ENCODE data around the gene HOXC9.

Gene HOXC9

GRCh38 chr12:53976172-53976822 lies 23.7 kb upstream of the HOXC9 start:
- DNase-seq (ENCODE audit: low read depth), result no peak

- DNase-seq (ENCODE audit: low read depth), result no peak
Observed at GRCh38 chr12:53976823-53977595, 23.0 kb upstream of the HOXC9 start.

GRCh38 chr12:53977596-53978445 lies 22.1 kb upstream of the HOXC9 start:
- no peak for DNase-seq (ENCODE audit: low read depth)

GRCh38 chr12:53978477-53979356 lies 21.2 kb upstream of the HOXC9 start:
- no peak for DNase-seq (ENCODE audit: low read depth)

GRCh38 chr12:53980104-53980801 lies 19.7 kb upstream of the HOXC9 start:
- no peak for DNase-seq (ENCODE audit: low read depth)

- DNase-seq (ENCODE audit: low read depth), result no peak
Observed at GRCh38 chr12:53980802-53981496, 19.0 kb upstream of the HOXC9 start.

GRCh38 chr12:53981634-53982565 lies 18.1 kb upstream of the HOXC9 start:
- no peak for DNase-seq (ENCODE audit: low read depth)

- no peak for DNase-seq (ENCODE audit: low read depth)
Observed at GRCh38 chr12:53982648-53983567, 17.1 kb upstream of the HOXC9 start.

GRCh38 chr12:53983568-53983949 lies 16.4 kb upstream of the HOXC9 start:
- DNase-seq (ENCODE audit: low read depth), result no peak

- DNase-seq (ENCODE audit: low read depth), result no peak
Observed at GRCh38 chr12:53983950-53984572, 15.9 kb upstream of the HOXC9 start.

- DNase-seq (ENCODE audit: low read depth), result peak; percentile 69
Observed at GRCh38 chr12:53984901-53985691, 14.9 kb upstream of the HOXC9 start, which contains the start of gene HOXC10. Gene HOXC10 (plus strand): TSS chr12:53985146. CDS start chr12:53985260, 114 bp downstream.

GRCh38 chr12:53985692-53985993 lies 14.3 kb upstream of the HOXC9 start:
- DNase-seq (ENCODE audit: low read depth), result no peak

- DNase-seq (ENCODE audit: low read depth), result no peak
Observed at GRCh38 chr12:53985994-53986685, 13.8 kb upstream of the HOXC9 start.

- DNase-seq (ENCODE audit: low read depth), result no peak
Observed at GRCh38 chr12:53986686-53987483, 13.1 kb upstream of the HOXC9 start.

GRCh38 chr12:53987787-53988230 lies 12.2 kb upstream of the HOXC9 start:
- DNase-seq (ENCODE audit: low read depth), result no peak
